ENCODE results near the gene PCDHGB1. TPM values are rescaled to one million over a fixed set of nuclear protein-coding genes. Genes with fewer than 3 reads are reported as not detected.
"Not testable (repeated sequence)": the region's sequence is repeated elsewhere in the genome, so short reads cannot be mapped to it uniquely, and the experiment has no call there.

The PCDHGB1 gene
- polyA plus RNA-seq, 2 donors = 0.19 to 0.39 TPM

GRCh38 chr5:141375444-141376155 lies 25.7 kb downstream of the PCDHGB1 start:
- peaks cover 35 to 58% of the 10 kb centered on the region in 2 donors for H3K9me3 ChIP-seq (ENCODE audit: control insufficient read depth in 2 of 2, insufficient read depth in 1 of 2, low read depth in 1 of 2, low read length in 1 of 2)
- not testable (repeated sequence) for H3K36me3 ChIP-seq (ENCODE audit: control insufficient read depth in 2 of 2, insufficient read depth in 2 of 2, low read length in 1 of 2); H3K27me3 ChIP-seq (ENCODE audit: control insufficient read depth in 1 of 2, insufficient read depth in 2 of 2, low read length in 2 of 2); H3K4me1 ChIP-seq (ENCODE audit: control insufficient read depth in 2 of 2, insufficient read depth in 2 of 2, low read length in 1 of 2); H3K27ac ChIP-seq (ENCODE audit: low read depth in 2 of 2, low read length in 1 of 2); H3K4me3 ChIP-seq (ENCODE audit: low read depth in 1 of 2, low read length in 2 of 2)
- 55 to 58% methylated on average over 37 to 43 of the region's 48 CpGs for WGBS, 2 donors

- H3K9me3 ChIP-seq (ENCODE audit: control insufficient read depth in 2 of 2, insufficient read depth in 1 of 2, low read depth in 1 of 2, low read length in 1 of 2) = peaks cover 24 to 32% of the 10 kb centered on the region in 2 donors
- no peak within 1 kb of the TSS for H3K27ac ChIP-seq (ENCODE audit: low read depth in 2 of 2, low read length in 1 of 2)
- H3K4me3 ChIP-seq (ENCODE audit: low read depth in 1 of 2, low read length in 2 of 2) = peak within 1 kb of the TSS in 1 of 2 donors; percentile 7
- H3K27me3 ChIP-seq (ENCODE audit: control insufficient read depth in 1 of 2, insufficient read depth in 2 of 2, low read length in 2 of 2) = no peaks in the 10 kb centered on the region
- WGBS, 2 donors = 21 to 22% methylated on average over 37 of the region's 37 CpGs
- no peaks in the 10 kb centered on the region for H3K36me3 ChIP-seq (ENCODE audit: control insufficient read depth in 2 of 2, insufficient read depth in 2 of 2, low read length in 1 of 2)
- H3K4me1 ChIP-seq (ENCODE audit: control insufficient read depth in 2 of 2, insufficient read depth in 2 of 2, low read length in 1 of 2) = peaks cover 0 to 4% of the 10 kb centered on the region in 2 donors
Observed at GRCh38 chr5:141382469-141383294, 32.8 kb downstream of the PCDHGB1 start, which contains the start of gene PCDHGA7. Gene PCDHGA7, plus strand, starts transcription at chr5:141382742. Its CDS starts 158 bp downstream, at chr5:141382900.

- peaks cover 0 to 4% of the 10 kb centered on the region in 2 donors for H3K4me1 ChIP-seq (ENCODE audit: control insufficient read depth in 2 of 2, insufficient read depth in 2 of 2, low read length in 1 of 2)
- no peaks in the 10 kb centered on the region for H3K27me3 ChIP-seq (ENCODE audit: control insufficient read depth in 1 of 2, insufficient read depth in 2 of 2, low read length in 2 of 2)
- 40 to 42% methylated on average over 21 of the region's 21 CpGs for WGBS, 2 donors
- no peaks in the 10 kb centered on the region for H3K36me3 ChIP-seq (ENCODE audit: control insufficient read depth in 2 of 2, insufficient read depth in 2 of 2, low read length in 1 of 2)
- H3K27ac ChIP-seq (ENCODE audit: low read depth in 2 of 2, low read length in 1 of 2) = no peak overlapping the region
- H3K9me3 ChIP-seq (ENCODE audit: control insufficient read depth in 2 of 2, insufficient read depth in 1 of 2, low read depth in 1 of 2, low read length in 1 of 2) = peaks cover 24 to 29% of the 10 kb centered on the region in 2 donors
- H3K4me3 ChIP-seq (ENCODE audit: low read depth in 1 of 2, low read length in 2 of 2) = peak overlapping the region in 1 of 2 donors; percentile 7
Observed at GRCh38 chr5:141383345-141383744, 33.4 kb downstream of the PCDHGB1 start.

- peaks cover 34 to 43% of the 10 kb centered on the region in 2 donors for H3K9me3 ChIP-seq (ENCODE audit: control insufficient read depth in 2 of 2, insufficient read depth in 1 of 2, low read depth in 1 of 2, low read length in 1 of 2)
Observed at GRCh38 chr5:141384471-141385267, 34.8 kb downstream of the PCDHGB1 start.

GRCh38 chr5:141387557-141388311 lies 37.8 kb downstream of the PCDHGB1 start, which contains the start of gene PCDHGB4:
Gene PCDHGB4, plus strand, starts transcription at chr5:141387698. Its CDS starts 187 bp downstream, at chr5:141387885.
- H3K4me1 ChIP-seq (ENCODE audit: control insufficient read depth in 2 of 2, insufficient read depth in 2 of 2, low read length in 1 of 2); H3K27ac ChIP-seq (ENCODE audit: low read depth in 2 of 2, low read length in 1 of 2); H3K4me3 ChIP-seq (ENCODE audit: low read depth in 1 of 2, low read length in 2 of 2); H3K36me3 ChIP-seq (ENCODE audit: control insufficient read depth in 2 of 2, insufficient read depth in 2 of 2, low read length in 1 of 2); H3K27me3 ChIP-seq (ENCODE audit: control insufficient read depth in 1 of 2, insufficient read depth in 2 of 2, low read length in 2 of 2): not testable (repeated sequence)
- H3K9me3 ChIP-seq (ENCODE audit: control insufficient read depth in 2 of 2, insufficient read depth in 1 of 2, low read depth in 1 of 2, low read length in 1 of 2) = peaks cover 34 to 45% of the 10 kb centered on the region in 2 donors
- 14 to 23% methylated on average over 21 to 22 of the region's 40 CpGs for WGBS, 2 donors

More at GRCh38 chr5:141384471-141385267, 34.8 kb downstream of the PCDHGB1 start:
- H3K27me3 ChIP-seq (ENCODE audit: control insufficient read depth in 1 of 2, insufficient read depth in 2 of 2, low read length in 2 of 2) = no peaks in the 10 kb centered on the region
- H3K36me3 ChIP-seq (ENCODE audit: control insufficient read depth in 2 of 2, insufficient read depth in 2 of 2, low read length in 1 of 2) = no peaks in the 10 kb centered on the region
- no peak overlapping the region for H3K4me3 ChIP-seq (ENCODE audit: low read depth in 1 of 2, low read length in 2 of 2)
- no peak overlapping the region for H3K27ac ChIP-seq (ENCODE audit: low read depth in 2 of 2, low read length in 1 of 2)
- WGBS, 2 donors = 46 to 51% methylated on average over 43 of the region's 43 CpGs
- H3K4me1 ChIP-seq (ENCODE audit: control insufficient read depth in 2 of 2, insufficient read depth in 2 of 2, low read length in 1 of 2) = peaks cover 0 to 4% of the 10 kb centered on the region in 2 donors

GRCh38 chr5:141388661-141389060 lies 38.8 kb downstream of the PCDHGB1 start:
- Histone ChIP-seq H3K36me3 (ENCODE audit: control insufficient read depth in 2 of 2, insufficient read depth in 2 of 2, low read length in 1 of 2) (no peaks in the 10 kb centered on the region), H3K4me1 (ENCODE audit: control insufficient read depth in 2 of 2, insufficient read depth in 2 of 2, low read length in 1 of 2) (peaks cover 0 to 4% of the 10 kb centered on the region in 2 donors), H3K27ac (ENCODE audit: low read depth in 2 of 2, low read length in 1 of 2) (no peak overlapping the region), H3K9me3 (ENCODE audit: control insufficient read depth in 2 of 2, insufficient read depth in 1 of 2, low read depth in 1 of 2, low read length in 1 of 2) (peaks cover 34 to 45% of the 10 kb centered on the region in 2 donors), H3K4me3 (ENCODE audit: low read depth in 1 of 2, low read length in 2 of 2) (no peak overlapping the region), H3K27me3 (ENCODE audit: control insufficient read depth in 1 of 2, insufficient read depth in 2 of 2, low read length in 2 of 2) (peaks cover 0 to 5% of the 10 kb centered on the region in 2 donors)
- WGBS, 2 donors = 43 to 44% methylated on average over 10 of the region's 10 CpGs

- H3K9me3 ChIP-seq (ENCODE audit: control insufficient read depth in 2 of 2, insufficient read depth in 1 of 2, low read depth in 1 of 2, low read length in 1 of 2) = peaks cover 34 to 46% of the 10 kb centered on the region in 2 donors
- H3K4me3 ChIP-seq (ENCODE audit: low read depth in 1 of 2, low read length in 2 of 2) = no peak overlapping the region
- no peaks in the 10 kb centered on the region for H3K36me3 ChIP-seq (ENCODE audit: control insufficient read depth in 2 of 2, insufficient read depth in 2 of 2, low read length in 1 of 2)
- no peak overlapping the region for H3K27ac ChIP-seq (ENCODE audit: low read depth in 2 of 2, low read length in 1 of 2)
- 42 to 45% methylated on average over 77 of the region's 77 CpGs for WGBS, 2 donors
- peaks cover 0 to 5% of the 10 kb centered on the region in 2 donors for H3K27me3 ChIP-seq (ENCODE audit: control insufficient read depth in 1 of 2, insufficient read depth in 2 of 2, low read length in 2 of 2)
- H3K4me1 ChIP-seq (ENCODE audit: control insufficient read depth in 2 of 2, insufficient read depth in 2 of 2, low read length in 1 of 2) = peaks cover 0 to 3% of the 10 kb centered on the region in 2 donors
Observed at GRCh38 chr5:141389153-141390042, 39.5 kb downstream of the PCDHGB1 start.
